ENCODE results near the gene KRT83.

KRT83 gene

DNA sequence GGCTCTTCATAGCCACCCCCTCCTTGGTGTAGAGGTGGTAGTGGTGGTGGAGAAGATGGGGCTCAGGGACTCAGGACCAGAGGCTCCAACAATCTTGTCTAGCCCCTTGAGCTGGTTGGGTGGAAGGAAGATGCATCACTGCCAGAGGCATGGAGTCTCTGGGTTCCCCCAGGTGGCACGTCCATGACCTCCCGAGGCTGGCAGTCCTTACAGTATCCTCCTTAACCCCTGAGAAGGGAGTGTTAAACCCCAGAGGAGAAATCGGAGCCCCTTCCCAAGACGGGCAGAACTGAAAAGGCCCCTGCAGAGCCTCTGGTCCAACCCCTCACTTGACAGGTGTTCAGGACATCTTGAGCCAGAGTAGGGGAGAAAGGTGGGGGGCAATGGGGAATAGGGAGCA, 9.1 kb downstream of the KRT83 start:
- Histone ChIP-seq H2AFZ (ENCODE audit: low read length) (no peak overlapping the region), H3F3A (ENCODE audit: insufficient read depth, low read length) (no peaks in the 10 kb centered on the region), H3K36me3 (replicated peaks; ENCODE audit: insufficient read depth, low read length) (no peaks in the 10 kb centered on the region), H3K27ac (ENCODE audit: low read length) (no peak overlapping the region), H3K9ac (ENCODE audit: low read length) (no peak overlapping the region), H3K27me3 (replicated peaks; ENCODE audit: insufficient read depth, low read length) (peaks cover 84% of the 10 kb centered on the region), H3K9me2 (replicated peaks; ENCODE audit: insufficient read depth, low read length) (no peaks in the 10 kb centered on the region), H3K4me2 (ENCODE audit: low read depth, low read length) (no peak overlapping the region), H4K20me1 (ENCODE audit: insufficient read depth, low read length) (no peaks in the 10 kb centered on the region), H3K9me3 (replicated peaks; ENCODE audit: insufficient read depth, low read length) (no peaks in the 10 kb centered on the region), H3K79me2 (ENCODE audit: low read length) (no peaks in the 10 kb centered on the region), H3K4me1 (ENCODE audit: low read length) (no peaks in the 10 kb centered on the region), H3K4me3 (ENCODE audit: low read length) (no peak overlapping the region)
- TF ChIP-seq EZH2 (optimal IDR thresholded peaks at IDR 0.05; ENCODE audit: low read depth, low read length) = no peak
- no peak for TF ChIP-seq EZH2phosphoT487 (IDR thresholded peaks at IDR 0.05; ENCODE audit: low read length)
- TF ChIP-seq, protein P1, sequence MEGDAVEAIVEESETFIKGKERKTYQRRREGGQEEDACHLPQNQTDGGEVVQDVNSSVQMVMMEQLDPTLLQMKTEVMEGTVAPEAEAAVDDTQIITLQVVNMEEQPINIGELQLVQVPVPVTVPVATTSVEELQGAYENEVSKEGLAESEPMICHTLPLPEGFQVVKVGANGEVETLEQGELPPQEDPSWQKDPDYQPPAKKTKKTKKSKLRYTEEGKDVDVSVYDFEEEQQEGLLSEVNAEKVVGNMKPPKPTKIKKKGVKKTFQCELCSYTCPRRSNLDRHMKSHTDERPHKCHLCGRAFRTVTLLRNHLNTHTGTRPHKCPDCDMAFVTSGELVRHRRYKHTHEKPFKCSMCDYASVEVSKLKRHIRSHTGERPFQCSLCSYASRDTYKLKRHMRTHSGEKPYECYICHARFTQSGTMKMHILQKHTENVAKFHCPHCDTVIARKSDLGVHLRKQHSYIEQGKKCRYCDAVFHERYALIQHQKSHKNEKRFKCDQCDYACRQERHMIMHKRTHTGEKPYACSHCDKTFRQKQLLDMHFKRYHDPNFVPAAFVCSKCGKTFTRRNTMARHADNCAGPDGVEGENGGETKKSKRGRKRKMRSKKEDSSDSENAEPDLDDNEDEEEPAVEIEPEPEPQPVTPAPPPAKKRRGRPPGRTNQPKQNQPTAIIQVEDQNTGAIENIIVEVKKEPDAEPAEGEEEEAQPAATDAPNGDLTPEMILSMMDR (IDR thresholded peaks at IDR 0.05; ENCODE audit: low read length) = no peak
- no peak for DNase-seq

GRCh38 chr12:52311285-52311648, 9.9 kb downstream of the KRT83 start:
- Histone ChIP-seq H3K9me2 (replicated peaks; ENCODE audit: insufficient read depth, low read length) (no peaks in the 10 kb centered on the region), H3K79me2 (ENCODE audit: low read length) (no peaks in the 10 kb centered on the region), H3F3A (ENCODE audit: insufficient read depth, low read length) (no peaks in the 10 kb centered on the region), H3K36me3 (replicated peaks; ENCODE audit: insufficient read depth, low read length) (no peaks in the 10 kb centered on the region), H3K4me2 (ENCODE audit: low read depth, low read length) (no peak overlapping the region), H2AFZ (ENCODE audit: low read length) (no peak overlapping the region), H3K9me3 (replicated peaks; ENCODE audit: insufficient read depth, low read length) (no peaks in the 10 kb centered on the region), H3K27ac (ENCODE audit: low read length) (no peak overlapping the region), H4K20me1 (ENCODE audit: insufficient read depth, low read length) (no peaks in the 10 kb centered on the region), H3K9ac (ENCODE audit: low read length) (no peak overlapping the region), H3K4me1 (ENCODE audit: low read length) (no peaks in the 10 kb centered on the region), H3K4me3 (ENCODE audit: low read length) (no peak overlapping the region), H3K27me3 (replicated peaks; ENCODE audit: insufficient read depth, low read length) (peaks cover 88% of the 10 kb centered on the region)
- DNase-seq = no peak
- TF ChIP-seq, protein P1 (IDR thresholded peaks at IDR 0.05; ENCODE audit: low read length) = no peak
- TF ChIP-seq EZH2phosphoT487 (IDR thresholded peaks at IDR 0.05; ENCODE audit: low read length) = no peak
- no peak for TF ChIP-seq EZH2 (optimal IDR thresholded peaks at IDR 0.05; ENCODE audit: low read depth, low read length)

- no peak overlapping the region for H3K9ac ChIP-seq (ENCODE audit: low read length)
- H3F3A ChIP-seq (ENCODE audit: insufficient read depth, low read length) = no peaks in the 10 kb centered on the region
- H3K9me3 ChIP-seq (replicated peaks; ENCODE audit: insufficient read depth, low read length) = no peaks in the 10 kb centered on the region
- H3K27ac ChIP-seq (ENCODE audit: low read length) = no peak overlapping the region
- no peak for DNase-seq
- H3K27me3 ChIP-seq (replicated peaks; ENCODE audit: insufficient read depth, low read length) = peaks cover 89% of the 10 kb centered on the region
- H3K4me1 ChIP-seq (ENCODE audit: low read length) = no peaks in the 10 kb centered on the region
- no peaks in the 10 kb centered on the region for H3K9me2 ChIP-seq (replicated peaks; ENCODE audit: insufficient read depth, low read length)
- H3K36me3 ChIP-seq (replicated peaks; ENCODE audit: insufficient read depth, low read length) = no peaks in the 10 kb centered on the region
- H2AFZ ChIP-seq (ENCODE audit: low read length) = no peak overlapping the region
- H4K20me1 ChIP-seq (ENCODE audit: insufficient read depth, low read length) = no peaks in the 10 kb centered on the region
- H3K4me3 ChIP-seq (ENCODE audit: low read length) = no peak overlapping the region
- no peak overlapping the region for H3K4me2 ChIP-seq (ENCODE audit: low read depth, low read length)
- TF ChIP-seq EZH2 (optimal IDR thresholded peaks at IDR 0.05; ENCODE audit: low read depth, low read length) (no peak), EZH2phosphoT487 (IDR thresholded peaks at IDR 0.05; ENCODE audit: low read length) (no peak)
- TF ChIP-seq, protein P1 (IDR thresholded peaks at IDR 0.05; ENCODE audit: low read length) = no peak
- no peaks in the 10 kb centered on the region for H3K79me2 ChIP-seq (ENCODE audit: low read length)
Observed at GRCh38 chr12:52310622-52311284, 10.4 kb downstream of the KRT83 start.
